GM23338 (cell line): ENCODE data around the gene DOK7. TPM values are rescaled to one million over a fixed set of nuclear protein-coding genes. Genes with fewer than 3 reads are reported as not detected.

ENCODE experiments used
- JUNB ChIP-seq: IDR thresholded peaks from one replicate; pipeline ENCODE4 v1.6.1; 2016; ENCODE audit warnings: antibody characterized with exemption; ENCODE audit not compliant: unreplicated experiment
- REST ChIP-seq: IDR thresholded peaks from one replicate; pipeline ENCODE4 v1.6.1; 2018; ENCODE audit warnings: antibody characterized with exemption; ENCODE audit not compliant: unreplicated experiment
- ZNF462 ChIP-seq: fragments of 250-450 bp; sonication (Bioruptor Pico); IDR thresholded peaks from 2 replicates; pipeline ENCODE4 v1.5.0; 2020; ENCODE audit warnings: mild to moderate bottlenecking, moderate library complexity
- polyA plus RNA-seq: library from polyadenylated mRNA; unstranded; fragments of >200 nt; fragmentation: Nextera tagmentation; extraction: Ambion mirVana; gene quantifications from 2 replicates; pipeline ENCODE4 v1.2.1, GENCODE V29; 2016
- total RNA-seq: library from RNA; depleted of rRNA; stranded (reverse); fragments of >200 nt; shearing (Covaris generic); gene quantifications from 2 replicates; pipeline ENCODE4 v1.2.3, GENCODE V29; 2014

DOK7 gene
- total and polyA plus RNA-seq, 2 experiments from 2014 or later: 0.34 to 0.52 TPM

DNA sequence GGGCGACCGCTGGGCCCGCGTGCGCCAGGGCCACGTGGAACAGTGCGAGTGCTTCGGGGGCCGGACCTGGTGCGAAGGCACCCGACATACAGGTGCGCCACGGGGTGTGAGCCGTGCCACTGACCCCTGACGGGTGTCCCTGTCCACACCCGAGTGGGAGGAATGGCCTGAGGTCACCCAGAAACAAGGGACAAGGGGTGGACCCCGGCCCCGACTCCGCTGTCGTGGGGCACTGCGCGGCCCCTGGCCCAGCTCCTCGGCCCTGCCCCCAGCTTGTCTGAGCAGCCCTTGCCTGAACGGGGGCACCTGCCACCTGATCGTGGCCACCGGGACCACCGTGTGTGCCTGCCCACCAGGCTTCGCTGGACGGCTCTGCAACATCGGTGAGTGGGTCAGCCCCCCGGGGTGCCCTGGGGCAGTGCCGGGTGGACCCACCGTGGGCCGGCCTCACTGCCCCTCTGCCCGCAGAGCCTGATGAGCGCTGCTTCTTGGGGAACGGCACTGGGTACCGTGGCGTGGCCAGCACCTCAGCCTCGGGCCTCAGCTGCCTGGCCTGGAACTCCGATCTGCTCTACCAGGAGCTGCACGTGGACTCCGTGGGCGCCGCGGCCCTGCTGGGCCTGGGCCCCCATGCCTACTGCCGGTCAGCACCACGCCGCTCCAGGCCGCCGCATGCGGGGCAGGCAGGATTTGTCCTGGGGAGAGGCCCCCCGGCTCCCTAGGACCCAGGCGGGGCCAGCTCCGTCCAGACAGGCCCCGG is 18.6 kb upstream of the DOK7 start (continued):
- TF ChIP-seq REST (no peak), ZNF462 (CRISPR knock-in tag) (no peak), JUNB (no peak)
